HepG2 (cell line): ENCODE measurements around the gene ALG13. TPM values are rescaled to one million over a fixed set of nuclear protein-coding genes. Genes with fewer than 3 reads are reported as not detected.

Source experiments
- ATAC-seq: fragments of 200-7000 bp; cut with Tn5 transposase; 3 replicates; pipeline ENCODE4 v1.9.1; 2020; ENCODE audit warnings: mild to moderate bottlenecking, moderate library complexity
- BruUV-seq: library from RNA; stranded (reverse); fragments of 400-500 nt; replicated peaks from 2 replicates; lab custom pipeline; 2021; lab: Mats Ljungman, UMichigan
- CTCF ChIA-PET: fragments of 300-600 bp; formaldehyde crosslinking; extraction: SDS; loops from one replicate; lab custom pipeline; 2021; ENCODE audit warnings: low total read pairs, inconsistent platforms, low intra/inter-chr PET ratio; lab: Yijun Ruan, JAX
- POLR2A ChIA-PET: fragments of 350-600 bp; sonication (Branson Sonifier 250); formaldehyde crosslinking; loops from one replicate; lab custom pipeline; 2020; ENCODE audit warnings: antibody characterized with exemption, inconsistent platforms; lab: Yijun Ruan, JAX
- DNase-seq: peaks from one replicate; pipeline ENCODE4 v3.0.0-alpha.2; 2015; ENCODE audit warnings: low spot score
- FAIRE-seq: peaks from 3 replicates; lab custom pipeline; 2011; peaks lifted over from hg19 to GRCh38; lab: Jason Lieb, UNC
- H2AFZ ChIP-seq: one replicate; pipeline ENCODE4 v1.6.1; 2011; ENCODE audit warnings: low read length, inconsistent platforms
- H3K27ac ChIP-seq: fragments of 300-600 bp; 3 replicates; pipeline ENCODE4 v1.8.0; 2011; ENCODE audit warnings: mixed run types, mild to moderate bottlenecking, mixed read lengths, low read length, inconsistent platforms; ENCODE audit not compliant: insufficient read depth; ENCODE audit errors: extremely low read length
- H3K27me3 ChIP-seq, 2 experiments: fragments of 200-600 bp in 1 of 2; 2 replicates in 1 of 2; 3 replicates in 1 of 2; pipeline versions ENCODE4 v1.6.0 to v1.8.0; 2011; ENCODE audit warnings: low read length in 2 of 2, mild to moderate bottlenecking in 2 of 2, moderate library complexity in 2 of 2, inconsistent platforms in 1 of 2; ENCODE audit not compliant: insufficient read depth in 2 of 2, control insufficient read depth in 1 of 2
- H3K36me3 ChIP-seq, 2 experiments: fragments of 200-600 bp in 1 of 2; replicated peaks in 1 of 2; 2 replicates in 1 of 2; 3 replicates in 1 of 2; pipeline versions ENCODE4 v1.5.1 to v1.8.0; 2011; ENCODE audit warnings: low read length in 2 of 2, inconsistent platforms in 1 of 2; ENCODE audit not compliant: insufficient read depth in 2 of 2, control insufficient read depth in 1 of 2
- H3K4me1 ChIP-seq: 2 replicates; pipeline ENCODE4 v1.5.1; 2012; ENCODE audit warnings: low read length, inconsistent platforms; ENCODE audit not compliant: insufficient read depth
- H3K4me2 ChIP-seq: 2 replicates; pipeline ENCODE4 v1.6.0; 2011; ENCODE audit warnings: low read depth, low read length, inconsistent platforms
- H3K4me3 ChIP-seq, 3 experiments: fragments of 200-600 bp in 1 of 3; sonication (generic), shearing (Covaris generic) in 1 of 3; replicated peaks in 1 of 3; 2 replicates each; pipeline ENCODE4 v1.5.1; 2011 to 2016; ENCODE audit warnings: low read length in 3 of 3, inconsistent platforms in 2 of 3, low read depth in 2 of 3, mild to moderate bottlenecking in 2 of 3, control low read depth in 1 of 3, mixed read lengths in 1 of 3; ENCODE audit not compliant: insufficient read depth in 1 of 3
- H3K79me2 ChIP-seq: one replicate; pipeline ENCODE4 v1.6.1; 2011; ENCODE audit warnings: low read length, inconsistent platforms; ENCODE audit not compliant: insufficient read depth
- H3K9ac ChIP-seq: 2 replicates; pipeline ENCODE4 v1.6.0; 2011; ENCODE audit warnings: mild to moderate bottlenecking, low read depth, low read length, inconsistent platforms; ENCODE audit not compliant: insufficient read depth
- H3K9me3 ChIP-seq: 2 replicates; pipeline ENCODE4 v1.5.1; 2012; ENCODE audit warnings: mild to moderate bottlenecking, low read length
- H4K20me1 ChIP-seq: 2 replicates; pipeline ENCODE4 v1.6.0; 2011; ENCODE audit warnings: inconsistent platforms, mild to moderate bottlenecking, low read length, moderate library complexity; ENCODE audit not compliant: insufficient read depth
- AHDC1 ChIP-seq: sonication (generic); formaldehyde crosslinking; IDR thresholded peaks from 2 replicates; pipeline ENCODE4 v1.5.1; 2020; ENCODE audit warnings: mild to moderate bottlenecking, missing genetic modification reagents, borderline replicate concordance
- CBX1 ChIP-seq: IDR thresholded peaks from one replicate; pipeline ENCODE4 v1.6.1; 2016; ENCODE audit warnings: antibody characterized with exemption, low read depth
- CBX5 ChIP-seq: sonication (generic); formaldehyde crosslinking; IDR thresholded peaks from 2 replicates; pipeline ENCODE4 v1.4.0; 2020; ENCODE audit warnings: missing genetic modification reagents, borderline replicate concordance
- CEBPG ChIP-seq: IDR thresholded peaks from 2 replicates; pipeline ENCODE4 v1.6.1; 2016
- NCOA5 ChIP-seq: sonication (generic); formaldehyde crosslinking; IDR thresholded peaks from 2 replicates; pipeline ENCODE4 v1.4.0; 2020; ENCODE audit warnings: missing genetic modification reagents
- NFIC ChIP-seq: IDR thresholded peaks from 2 replicates; pipeline ENCODE4 v1.6.1; 2012; ENCODE audit warnings: mild to moderate bottlenecking, low read length, inconsistent platforms
- PCBP2 ChIP-seq: fragments of 200-400 bp; formaldehyde crosslinking; optimal IDR thresholded peaks from 2 replicates; pipeline ENCODE3; 2018; ENCODE audit warnings: low read length, low read depth; ENCODE audit not compliant: poor library complexity, severe bottlenecking
- POLR2AphosphoS5 ChIP-seq: IDR thresholded peaks from 2 replicates; pipeline ENCODE4 v1.6.1; 2012; ENCODE audit warnings: low read depth, low read length
- SRY ChIP-seq: sonication (generic); formaldehyde crosslinking; IDR thresholded peaks from 2 replicates; pipeline ENCODE4 v1.8.0; 2022; ENCODE audit warnings: mild to moderate bottlenecking, missing genetic modification reagents
- ZBTB37 ChIP-seq: sonication (generic); formaldehyde crosslinking; IDR thresholded peaks from 2 replicates; pipeline ENCODE4 v1.4.0; 2020; ENCODE audit warnings: mild to moderate bottlenecking, missing genetic modification reagents
- ZFP1 ChIP-seq: IDR thresholded peaks from 2 replicates; pipeline ENCODE4 v1.6.1; 2016
- ZKSCAN5 ChIP-seq: sonication (generic); formaldehyde crosslinking; IDR thresholded peaks from 2 replicates; pipeline ENCODE4 v1.5.1; 2020; ENCODE audit warnings: mild to moderate bottlenecking, missing genetic modification reagents
- ZNF12 ChIP-seq: sonication (generic); formaldehyde crosslinking; IDR thresholded peaks from 2 replicates; pipeline ENCODE4 v1.5.0; 2020; ENCODE audit warnings: missing genetic modification reagents
- ZNF589 ChIP-seq: sonication (generic); formaldehyde crosslinking; conservative IDR thresholded peaks from 2 replicates; pipeline ENCODE4 v1.8.0; 2022; ENCODE audit warnings: mild to moderate bottlenecking, moderate library complexity, missing genetic modification reagents
- ZNF768 ChIP-seq: sonication (generic); formaldehyde crosslinking; IDR thresholded peaks from 2 replicates; pipeline ENCODE4 v1.4.0; 2020; ENCODE audit warnings: missing genetic modification reagents
- ZSCAN21 ChIP-seq: sonication (generic); formaldehyde crosslinking; IDR thresholded peaks from 2 replicates; pipeline ENCODE4 v1.8.0; 2022; ENCODE audit warnings: mild to moderate bottlenecking, missing genetic modification reagents, moderate library complexity, borderline replicate concordance
- ZSCAN30 ChIP-seq: sonication (generic); formaldehyde crosslinking; IDR thresholded peaks from 2 replicates; pipeline ENCODE4 v1.5.0; 2020; ENCODE audit warnings: mild to moderate bottlenecking, missing genetic modification reagents
- WGBS: methylation state at CpG from one replicate; pipeline ENCODE4 v1.1.6; 2017; ENCODE audit warnings: low lambda C conversion rate; 5-methylcytosine and 5-hydroxymethylcytosine counted together
- in situ Hi-C: cut with HindIII; loops from 2 replicates; pipeline ENCODE4 v1.10.0; 2017; ENCODE audit warnings: low pct_unique_long_range_greater_than_20kb; ENCODE audit not compliant: extremely low pct_ligation_motif_present
- intact Hi-C: fragments of 100-400 bp; cut with micrococcal nuclease; formaldehyde crosslinking; loops from one replicate; pipeline ENCODE4 v1.10.0; 2022; ENCODE audit not compliant: unreplicated experiment
- polyA plus RNA-seq, 8 experiments: library from polyadenylated mRNA; depleted of rRNA in 3 of 8; stranded (reverse) in 7 of 8; unstranded in 1 of 8; fragments of >200 nt; fragmentation: Illumina TruSeq in 4 of 8; extraction: Trizol in 4 of 8; gene quantifications; 2 replicates each; pipeline versions ENCODE4 v1.2.1 to v1.2.3, GENCODE V29; 2011 to 2016; ENCODE audit warnings: low read depth in 4 of 8, missing spikeins in 1 of 8, mixed read lengths in 1 of 8; ENCODE audit not compliant: insufficient read depth in 1 of 8
- total RNA-seq, 5 experiments: library from RNA; depleted of rRNA; stranded (reverse); fragments of >200 nt; fragmentation: Illumina TruSeq; extraction: Trizol; gene quantifications; 2 replicates each; pipeline ENCODE4 v1.2.3, GENCODE V29; 2016; ENCODE audit warnings: low read depth in 1 of 5

ALG13 gene
- total and polyA plus RNA-seq, 2 of the 13 experiments (the other 11 are each of a cell fraction or from before 2014, with no cell fraction given), result 31.2 to 65.5 TPM

- no CpG with 5 or more reads among the region's 7 CpGs for WGBS
- no peaks in the 10 kb centered on the region for H3K79me2 ChIP-seq
- FAIRE-seq, result no peak
- no peak overlapping the region for H2AFZ ChIP-seq
- ATAC-seq, result no peak
- no peaks in the 10 kb centered on the region for H3K36me3 ChIP-seq
- no peaks in the 10 kb centered on the region for H3K9me3 ChIP-seq
- H3K4me3 ChIP-seq, result no peak overlapping the region
- TF ChIP-seq NCOA5 (CRISPR knock-in tag) (no peak), ZSCAN30 (no peak), PCBP2 (no peak), ZNF768 (CRISPR knock-in tag) (no peak), CBX5 (CRISPR knock-in tag) (no peak), AHDC1 (CRISPR knock-in tag) (no peak), ZBTB37 (no peak), SRY (CRISPR knock-in tag) (no peak), CBX1 (no peak), NFIC (no peak), ZNF589 (CRISPR knock-in tag) (no peak), POLR2AphosphoS5 (no peak), ZFP1 (CRISPR knock-in tag) (no peak), ZKSCAN5 (CRISPR knock-in tag) (no peak), ZSCAN21 (CRISPR knock-in tag) (no peak), ZNF12 (CRISPR knock-in tag) (no peak), CEBPG (CRISPR knock-in tag) (no peak)
- no peaks in the 10 kb centered on the region for H3K4me1 ChIP-seq
- H4K20me1 ChIP-seq, result no peaks in the 10 kb centered on the region
- no peak overlapping the region for H3K27ac ChIP-seq
- H3K27me3 ChIP-seq, result no peaks in the 10 kb centered on the region
- CTCF ChIA-PET, result no interaction called here
- POLR2A ChIA-PET, result no interaction called here
- in situ Hi-C loops (no loop called here), intact Hi-C loops (no loop called here)
- no peak for DNase-seq
- H3K4me2 ChIP-seq, result no peak overlapping the region
- H3K9ac ChIP-seq, result no peak overlapping the region
- no TSS peak for BruUV-seq
Observed at GRCh38 chrX:111784667-111785066, 103.7 kb downstream of the ALG13 start.
